ENCODE measurements around the gene TMEM182.

GRCh38 chr2:102803041-102803896 is 41.4 kb downstream of the TMEM182 start:
- TF ChIP-seq CTCF (IDR thresholded peaks at IDR 0.05) (no peak), POLR2A (IDR thresholded peaks at IDR 0.05) (no peak)
